Measurements from ENCODE around the gene KCNK5.

DNA sequence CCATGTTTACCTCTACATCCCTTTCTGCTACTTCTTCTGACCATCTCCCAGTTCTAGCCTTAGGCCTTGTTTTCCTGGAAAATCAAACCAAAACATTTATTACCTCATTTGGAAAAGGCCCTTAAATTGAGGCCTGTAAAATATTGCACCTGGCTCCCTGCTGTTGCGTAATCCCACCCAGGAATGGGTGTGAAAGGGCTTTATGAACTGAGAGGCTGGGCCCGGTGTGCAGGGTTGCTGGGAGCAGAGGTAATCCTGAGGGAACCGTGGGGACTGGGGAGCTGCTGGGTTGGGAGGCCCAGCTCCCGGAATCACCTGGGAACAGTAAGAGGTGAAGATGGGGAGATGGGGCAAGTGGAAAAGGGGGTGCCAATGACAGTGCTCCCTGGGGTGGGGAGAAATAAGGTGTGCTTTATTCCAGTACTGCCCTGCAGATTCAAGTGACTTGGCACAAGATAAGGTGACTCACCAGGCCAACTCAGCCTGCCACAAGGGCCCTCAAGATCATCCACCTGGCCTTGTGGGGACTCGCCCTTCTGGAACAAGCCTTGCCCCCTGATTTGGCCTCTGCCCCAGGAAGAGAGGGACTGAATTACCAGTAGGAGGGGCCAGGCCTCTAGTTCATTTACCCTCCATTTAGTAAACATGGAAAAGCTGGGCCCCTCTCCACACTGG is 44.2 kb downstream of the KCNK5 start:
- TF ChIP-seq GATA1 (IDR thresholded peaks at IDR 0.05; ENCODE audit: low read depth, low read length), result no peak
- no peak for TF ChIP-seq POLR2A (IDR thresholded peaks at IDR 0.05; ENCODE audit: low read length)

Measured in erythroblast (primary cell).